GM21367 (cell line): ENCODE measurements around the gene DIP2C.
"Not testable (repeated sequence)": the region's sequence is repeated elsewhere in the genome, so short reads cannot be mapped to it uniquely, and the experiment has no call there.

Source experiments
- ATAC-seq: cut with Tn5 transposase; IDR thresholded peaks from one replicate; pipeline ENCODE4 v1.9.1; 2021; ENCODE audit not compliant: unreplicated experiment

DIP2C gene

GRCh38 chr10:598415-599170 is 90.9 kb downstream of the DIP2C start:
- no peak for ATAC-seq

- no peak for ATAC-seq
Observed at GRCh38 chr10:597976-598375, 91.5 kb downstream of the DIP2C start.

- no peak for ATAC-seq
Observed at GRCh38 chr10:596725-597345, 92.6 kb downstream of the DIP2C start.

GRCh38 chr10:596131-596530 is 93.3 kb downstream of the DIP2C start:
- not testable (repeated sequence) for ATAC-seq

DNA sequence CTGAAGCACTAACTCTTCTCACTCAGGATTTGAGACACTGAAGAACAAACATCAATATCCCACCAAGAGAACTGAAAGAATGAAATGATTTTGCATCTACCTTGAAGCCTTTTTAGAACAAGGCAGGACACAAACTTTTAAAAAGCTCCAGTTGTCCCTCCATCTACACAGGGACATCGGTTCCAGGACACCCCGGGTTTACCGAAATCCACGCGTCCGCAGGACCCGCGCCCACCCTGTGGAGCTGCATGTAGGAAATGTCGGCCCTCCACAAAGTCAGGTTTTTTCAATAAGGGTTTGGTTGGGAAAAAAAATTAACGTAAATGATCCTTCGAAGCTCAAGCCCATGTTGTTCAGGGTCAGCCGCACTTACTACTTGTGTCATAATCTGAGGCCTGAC is 94.0 kb downstream of the DIP2C start:
- ATAC-seq: no peak

GRCh38 chr10:594584-595270 is 94.7 kb downstream of the DIP2C start:
- ATAC-seq: no peak

DNA sequence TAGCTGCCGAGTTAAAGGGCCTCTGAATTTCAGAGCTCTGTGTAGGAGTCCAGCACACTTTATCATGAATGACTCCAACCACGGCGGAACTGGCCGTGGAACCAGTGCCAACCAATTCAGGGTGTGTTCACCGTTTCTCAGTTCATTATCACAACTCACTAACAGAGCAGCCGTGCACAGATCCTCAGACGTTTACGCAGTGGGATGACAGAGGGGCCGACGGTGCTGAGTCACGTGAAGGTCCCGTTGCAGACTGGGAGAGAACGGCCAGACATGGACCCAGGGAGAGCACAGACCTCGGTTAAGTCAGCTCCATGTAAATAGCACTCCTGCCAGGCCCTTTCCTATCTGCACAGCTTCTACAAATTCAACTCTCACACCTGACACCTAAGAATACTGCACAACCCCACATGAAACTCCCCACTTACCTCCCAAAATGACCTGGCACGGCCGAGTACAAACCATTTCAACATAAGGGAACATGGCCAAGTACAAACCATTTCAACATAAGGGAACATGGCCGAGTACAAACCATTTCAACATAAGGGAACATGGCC is 95.5 kb downstream of the DIP2C start:
- no peak for ATAC-seq

DNA sequence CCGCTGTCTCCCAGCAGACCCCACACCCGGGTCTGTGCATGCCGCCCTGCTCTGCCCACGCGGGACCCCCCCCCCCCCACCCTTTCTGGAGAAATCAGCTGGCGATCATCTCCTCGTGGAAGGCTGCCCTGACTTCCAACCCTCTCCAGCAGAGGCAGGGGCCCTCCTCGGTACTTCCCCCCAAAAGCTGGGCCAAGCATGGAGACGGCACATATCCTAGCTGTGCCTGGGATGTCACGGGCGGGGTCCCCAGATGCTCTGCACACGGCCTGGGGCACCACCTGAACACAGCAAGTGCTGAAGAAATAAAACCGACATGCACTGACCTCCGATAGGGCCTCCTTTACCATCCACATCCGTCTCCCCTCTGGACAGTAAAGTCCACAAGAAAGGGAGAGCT is 96.0 kb downstream of the DIP2C start:
- no peak for ATAC-seq

GRCh38 chr10:593016-593415 is 96.5 kb downstream of the DIP2C start:
- ATAC-seq: no peak

DNA sequence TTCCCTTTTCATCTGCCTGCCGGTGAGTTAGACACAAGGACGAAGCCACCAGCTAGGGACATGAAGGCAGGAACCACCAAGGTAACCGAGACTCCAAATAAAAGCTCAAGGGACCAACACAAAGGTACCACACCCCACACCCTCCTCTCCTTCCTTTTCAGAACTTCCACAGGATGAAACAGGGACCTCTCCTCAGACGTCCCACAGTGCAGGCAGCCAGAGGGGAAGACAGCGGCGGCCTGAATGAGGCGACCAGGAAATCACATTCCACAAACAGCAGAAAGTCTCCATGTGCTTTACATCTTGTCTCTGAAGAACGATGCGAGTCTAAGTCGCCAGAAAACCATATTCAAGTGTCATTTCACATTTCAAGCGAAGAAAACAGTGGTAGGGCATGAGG is 97.8 kb downstream of the DIP2C start:
- no peak for ATAC-seq

GRCh38 chr10:590721-591120 is 98.7 kb downstream of the DIP2C start:
- no peak for ATAC-seq

GRCh38 chr10:589961-590680 is 99.3 kb downstream of the DIP2C start:
- no peak for ATAC-seq

GRCh38 chr10:588246-589165 is 101.0 kb downstream of the DIP2C start:
- ATAC-seq: no peak

- ATAC-seq: no peak
Observed at GRCh38 chr10:586716-587115, 102.8 kb downstream of the DIP2C start.

GRCh38 chr10:586151-586550 is 103.3 kb downstream of the DIP2C start:
- ATAC-seq: no peak

- ATAC-seq: no peak
Observed at GRCh38 chr10:585502-585901, 104.0 kb downstream of the DIP2C start.

DNA sequence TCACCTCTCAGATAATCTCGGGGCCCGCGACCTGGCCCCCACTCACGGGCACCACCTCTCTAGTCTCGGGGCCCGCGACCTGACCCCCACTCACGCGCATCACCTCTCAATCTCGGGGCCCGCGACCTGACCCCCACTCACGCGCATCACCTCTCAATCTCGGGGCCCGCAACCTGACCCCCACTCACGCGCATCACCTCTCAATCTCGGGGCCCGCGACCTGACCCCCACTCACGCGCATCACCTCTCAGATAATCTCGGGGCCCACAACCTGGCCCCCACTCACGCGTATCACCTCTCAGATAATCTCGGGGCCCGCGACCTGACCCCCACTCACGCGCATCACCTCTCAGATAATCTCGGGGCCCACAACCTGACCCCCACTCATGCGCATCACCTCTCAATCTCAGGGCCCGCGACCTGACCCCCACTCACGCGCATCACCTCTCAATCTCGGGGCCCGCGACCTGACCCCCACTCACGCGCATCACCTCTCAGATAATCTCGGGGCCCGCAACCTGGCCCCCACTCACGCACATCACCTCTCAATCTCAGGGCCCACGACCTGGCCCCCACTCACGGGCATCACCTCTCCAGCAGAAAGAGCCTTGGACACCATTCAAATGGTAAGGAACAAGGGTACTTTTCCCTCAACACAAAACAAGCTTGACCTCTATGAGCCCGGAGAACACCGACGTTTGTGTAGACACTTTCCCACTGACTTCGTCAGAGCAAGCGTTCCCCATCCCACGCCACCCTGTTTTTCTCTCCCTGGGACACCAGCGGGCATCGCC is 104.8 kb downstream of the DIP2C start:
- ATAC-seq: not testable (repeated sequence)

GRCh38 chr10:583433-583832 is 106.0 kb downstream of the DIP2C start:
- no peak for ATAC-seq

GRCh38 chr10:581776-582330 is 107.6 kb downstream of the DIP2C start:
- no peak for ATAC-seq
